HAP-1 (cell line): ENCODE data around the gene ROBO2.

Source experiments
- DNase-seq, 2 experiments: peaks; one replicate each; pipeline ENCODE4 v3.0.0-alpha.2; 2016 to 2020; ENCODE audit warnings: low spot score in 2 of 2
- H3K27me3 ChIP-seq: fragments of 250-450 bp; sonication (Bioruptor Pico); 2 replicates; pipeline ENCODE4 v1.5.1; 2020; ENCODE audit warnings: low read depth, mild to moderate bottlenecking, moderate library complexity
- H3K36me3 ChIP-seq: fragments of 250-450 bp; sonication (Bioruptor Pico); replicated peaks from 2 replicates; pipeline ENCODE4 v1.5.1; 2020; ENCODE audit warnings: mild to moderate bottlenecking
- H3K4me1 ChIP-seq: fragments of 250-450 bp; sonication (Bioruptor Pico); 2 replicates; pipeline ENCODE4 v1.5.1; 2020; ENCODE audit warnings: mild to moderate bottlenecking
- H3K4me3 ChIP-seq: fragments of 250-450 bp; sonication (Bioruptor Pico); 2 replicates; pipeline ENCODE4 v1.5.1; 2020; ENCODE audit warnings: mild to moderate bottlenecking, moderate library complexity
- H3K9me3 ChIP-seq: fragments of 250-450 bp; sonication (Bioruptor Pico); 2 replicates; pipeline ENCODE4 v1.5.1; 2020; ENCODE audit warnings: mild to moderate bottlenecking, moderate library complexity
- in situ Hi-C: fragments of 300-500 bp; cut with MboI; formaldehyde crosslinking; loops from 3 replicates; pipeline ENCODE4 v1.14.3; 2020; ENCODE audit warnings: low sequenced_read_pairs, inconsistent platforms, mixed read lengths

ROBO2 gene

DNA sequence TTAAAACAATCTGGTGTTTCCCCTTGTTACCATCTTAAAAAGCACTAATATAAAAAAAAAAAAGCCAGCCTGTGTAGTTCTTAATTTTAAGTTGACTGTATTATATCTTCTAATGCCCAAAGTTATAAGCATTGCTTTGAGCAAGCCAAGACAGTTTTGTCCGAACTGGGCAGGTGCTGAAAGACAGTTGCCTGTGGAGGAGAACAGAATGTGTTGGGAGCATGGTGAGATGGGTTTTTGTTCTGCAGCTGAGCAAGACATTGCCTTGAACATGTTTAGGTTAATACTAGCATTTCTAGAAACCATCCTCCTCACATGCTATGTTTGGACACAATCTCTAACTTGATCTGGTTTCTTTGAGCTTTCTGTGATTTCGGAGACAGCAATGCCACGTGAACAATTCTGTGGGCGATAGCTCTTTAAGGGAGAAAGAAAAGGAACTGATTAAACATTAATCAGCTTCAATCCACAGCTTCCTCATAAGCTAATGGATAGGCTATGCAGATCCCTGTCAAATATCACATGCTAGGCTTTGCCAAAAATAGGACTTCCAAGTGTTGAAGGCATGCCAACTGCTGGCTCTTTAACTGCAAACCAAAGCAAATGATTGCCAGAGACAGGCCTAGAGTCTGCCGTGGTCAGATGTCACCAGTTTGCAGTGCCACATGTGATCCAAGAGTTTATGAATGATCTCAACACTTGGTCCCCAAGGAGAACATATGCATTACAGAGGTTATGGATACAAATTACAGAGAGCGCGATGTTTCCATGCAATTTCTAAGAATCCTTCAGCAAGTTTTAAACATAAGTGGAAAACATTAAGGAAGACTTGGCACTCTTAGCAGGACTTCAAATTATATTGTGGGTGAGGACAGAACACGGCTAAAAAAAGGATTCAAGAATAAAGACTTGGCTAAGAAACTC lies 428.1 kb downstream of the ROBO2 start:
- Histone ChIP-seq H3K4me1 (no peaks in the 10 kb centered on the region), H3K36me3 (no peaks in the 10 kb centered on the region), H3K4me3 (no peak overlapping the region), H3K27me3 (no peaks in the 10 kb centered on the region), H3K9me3 (no peaks in the 10 kb centered on the region)
- in situ Hi-C loops = no loop called here
- DNase-seq = no peak

DNA sequence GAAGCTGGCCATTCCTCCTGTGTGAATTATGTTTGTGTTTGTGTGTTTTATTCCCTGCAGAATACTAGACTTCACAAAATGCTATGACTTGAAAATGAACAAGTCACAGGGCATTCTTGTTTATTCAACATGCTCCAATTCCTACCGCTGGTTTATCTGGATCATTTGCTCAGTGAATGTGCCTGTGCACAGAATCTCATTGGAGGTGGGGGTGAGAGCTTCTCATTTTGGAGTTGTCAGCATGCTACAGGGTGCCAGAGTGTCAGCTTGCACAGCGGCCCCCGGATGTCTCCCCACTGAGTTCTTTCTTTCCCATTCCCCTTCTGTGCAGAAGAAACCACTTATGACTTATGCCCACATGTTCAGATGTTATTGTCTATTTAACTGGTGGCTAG lies 428.7 kb downstream of the ROBO2 start:
- in situ Hi-C loops = no loop called here
- no peak overlapping the region for H3K4me3 ChIP-seq
- no peaks in the 10 kb centered on the region for H3K9me3 ChIP-seq
- DNase-seq = no peak
- H3K4me1 ChIP-seq = no peaks in the 10 kb centered on the region
- no peaks in the 10 kb centered on the region for H3K36me3 ChIP-seq
- no peaks in the 10 kb centered on the region for H3K27me3 ChIP-seq

DNA sequence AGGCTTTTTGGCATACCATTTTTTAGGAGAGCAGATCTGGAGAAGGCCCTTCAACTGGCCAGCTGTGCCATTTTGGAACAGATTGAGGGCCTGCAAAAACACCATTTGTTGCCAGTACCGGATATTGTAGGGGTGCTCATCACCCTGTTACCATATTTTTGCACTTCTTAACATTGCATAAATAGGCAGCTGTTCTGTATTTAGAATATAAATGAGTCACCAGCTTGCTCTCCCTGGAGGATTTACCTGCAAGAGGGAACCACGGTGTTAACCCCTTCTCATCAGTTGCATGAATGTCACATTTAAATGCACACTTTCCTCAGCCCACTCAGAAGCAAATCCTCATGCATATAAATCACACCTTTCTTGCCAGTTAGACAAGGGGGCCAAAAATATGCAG lies 435.6 kb downstream of the ROBO2 start:
- Histone ChIP-seq H3K4me1 (peaks cover 9% of the 10 kb centered on the region), H3K9me3 (no peaks in the 10 kb centered on the region; the same call in 1 of the 2 replicates), H3K36me3 (no peaks in the 10 kb centered on the region), H3K4me3 (no peak overlapping the region), H3K27me3 (no peaks in the 10 kb centered on the region)
- DNase-seq = peak in 1 of 2 experiments; percentile 31
- in situ Hi-C loops = no loop called here

DNA sequence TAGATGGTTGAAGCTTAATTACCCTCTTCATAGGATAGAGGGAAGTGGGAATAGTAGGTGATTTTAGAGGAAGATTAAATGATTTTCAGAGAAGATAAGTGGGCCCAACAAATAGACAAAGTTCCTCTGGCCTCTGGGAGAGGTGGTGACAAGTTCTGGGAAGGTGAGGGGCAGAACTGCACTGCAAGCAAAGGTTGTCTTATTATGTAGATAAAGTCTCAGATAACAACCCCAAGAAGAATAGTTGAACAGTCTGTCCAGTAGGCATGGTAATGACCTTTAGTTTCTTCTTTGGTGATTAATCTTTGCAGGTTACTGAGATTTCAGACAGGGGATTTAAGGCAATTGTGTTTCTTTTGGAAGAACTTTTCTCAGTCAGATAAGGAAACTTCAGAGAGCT lies 439.1 kb downstream of the ROBO2 start:
- no peaks in the 10 kb centered on the region; the same call in 1 of the 2 replicates for H3K9me3 ChIP-seq

DNA sequence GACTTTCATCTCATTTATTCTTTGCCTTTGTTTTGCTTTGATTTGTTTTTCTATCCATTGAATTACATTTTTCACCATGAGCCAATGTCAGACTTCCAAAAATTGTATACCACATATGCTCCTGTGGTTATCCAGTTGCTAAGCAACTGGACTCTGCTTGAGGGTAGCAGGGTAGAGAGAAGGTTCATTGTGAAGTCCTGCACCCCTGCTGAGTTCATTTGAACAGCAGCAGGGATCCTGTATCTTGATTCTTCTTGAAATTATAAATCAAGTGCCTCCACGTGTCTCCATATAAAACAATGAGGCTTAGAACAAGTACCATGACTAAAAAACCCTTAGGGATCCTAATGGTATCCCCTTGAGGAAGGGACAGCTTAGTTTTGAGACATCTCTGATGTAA lies 449.3 kb downstream of the ROBO2 start:
- DNase-seq = no peak
- no peaks in the 10 kb centered on the region for H3K36me3 ChIP-seq
- no peaks in the 10 kb centered on the region for H3K27me3 ChIP-seq
- no peak overlapping the region for H3K4me3 ChIP-seq
- H3K9me3 ChIP-seq = no peaks in the 10 kb centered on the region
- no peaks in the 10 kb centered on the region for H3K4me1 ChIP-seq
- in situ Hi-C loops = no loop called here

More for the DNA sequence above, 439.1 kb downstream of the ROBO2 start:
- Histone ChIP-seq H3K4me3 (no peak overlapping the region), H3K4me1 (peaks cover 9% of the 10 kb centered on the region), H3K36me3 (no peaks in the 10 kb centered on the region), H3K27me3 (no peaks in the 10 kb centered on the region)
- in situ Hi-C loops = no loop called here
- no peak for DNase-seq

DNA sequence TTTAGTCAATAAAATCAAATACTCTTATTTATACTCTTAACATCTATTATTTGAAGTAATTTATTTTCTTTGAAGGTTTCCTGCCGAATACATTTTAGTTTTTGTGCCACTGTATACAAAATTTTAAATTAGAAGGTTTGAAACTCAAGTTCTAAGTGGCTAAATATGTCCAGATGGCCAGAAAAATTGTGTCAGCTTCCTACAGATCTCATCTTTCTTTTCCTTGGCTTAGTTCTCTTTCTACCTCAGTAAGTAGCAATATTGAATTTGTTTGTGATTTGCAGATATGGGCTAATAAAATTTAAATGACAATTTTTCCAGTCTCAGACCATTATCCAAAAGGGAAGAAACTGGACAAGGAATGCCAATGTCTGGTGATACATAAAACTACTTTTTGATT lies 452.1 kb downstream of the ROBO2 start:
- Histone ChIP-seq H3K27me3 (no peaks in the 10 kb centered on the region), H3K9me3 (no peaks in the 10 kb centered on the region), H3K4me3 (no peak overlapping the region), H3K4me1 (no peaks in the 10 kb centered on the region), H3K36me3 (no peaks in the 10 kb centered on the region)
- DNase-seq = no peak
- in situ Hi-C loops = no loop called here

DNA sequence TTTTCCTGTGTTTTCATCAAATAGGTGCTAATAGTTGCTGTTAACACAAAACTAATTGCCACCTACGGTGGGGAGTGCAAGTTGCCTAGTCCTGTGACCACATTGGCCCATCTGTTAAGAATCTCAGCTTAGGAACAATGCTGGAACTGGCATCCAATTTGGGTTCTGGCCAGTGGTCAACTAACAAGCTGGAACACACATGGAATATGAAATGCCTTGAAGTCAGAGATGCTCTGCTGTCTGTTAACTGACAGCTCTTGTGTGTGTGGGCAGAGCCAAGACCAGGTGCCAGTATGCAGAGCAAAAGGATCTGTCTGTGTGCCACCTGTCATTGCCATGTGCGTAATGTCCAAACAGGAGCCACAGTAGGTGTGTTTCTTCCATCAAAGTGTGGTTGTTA lies 460.8 kb downstream of the ROBO2 start:
- H3K36me3 ChIP-seq = no peaks in the 10 kb centered on the region
- in situ Hi-C loops = no loop called here
- DNase-seq = no peak
- no peaks in the 10 kb centered on the region for H3K27me3 ChIP-seq
- H3K4me1 ChIP-seq = peaks cover 4% of the 10 kb centered on the region
- H3K9me3 ChIP-seq = no peaks in the 10 kb centered on the region
- no peak overlapping the region for H3K4me3 ChIP-seq

DNA sequence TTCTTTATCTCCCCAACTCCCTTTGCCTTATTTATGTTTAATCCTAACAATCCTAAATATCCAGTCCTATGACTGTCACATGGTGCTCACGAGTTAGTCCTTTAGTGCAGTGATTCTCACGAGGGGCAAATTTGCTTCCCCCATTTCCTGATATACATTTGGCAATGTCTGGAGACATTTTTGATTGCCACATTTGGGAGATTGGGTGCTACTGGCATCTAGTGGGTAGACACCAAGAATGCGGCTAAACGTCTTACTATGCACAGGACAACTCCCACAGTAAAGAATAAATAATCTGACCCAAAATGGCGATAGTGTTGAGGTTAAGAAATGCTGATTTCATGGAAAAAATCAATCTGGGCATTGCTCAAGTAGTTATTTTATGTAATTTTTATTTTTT lies 466.5 kb downstream of the ROBO2 start:
- no peaks in the 10 kb centered on the region for H3K9me3 ChIP-seq
- no peak for DNase-seq
- H3K4me1 ChIP-seq = no peaks in the 10 kb centered on the region
- in situ Hi-C loops = no loop called here
- H3K27me3 ChIP-seq = no peaks in the 10 kb centered on the region
- no peaks in the 10 kb centered on the region for H3K36me3 ChIP-seq
- no peak overlapping the region for H3K4me3 ChIP-seq

DNA sequence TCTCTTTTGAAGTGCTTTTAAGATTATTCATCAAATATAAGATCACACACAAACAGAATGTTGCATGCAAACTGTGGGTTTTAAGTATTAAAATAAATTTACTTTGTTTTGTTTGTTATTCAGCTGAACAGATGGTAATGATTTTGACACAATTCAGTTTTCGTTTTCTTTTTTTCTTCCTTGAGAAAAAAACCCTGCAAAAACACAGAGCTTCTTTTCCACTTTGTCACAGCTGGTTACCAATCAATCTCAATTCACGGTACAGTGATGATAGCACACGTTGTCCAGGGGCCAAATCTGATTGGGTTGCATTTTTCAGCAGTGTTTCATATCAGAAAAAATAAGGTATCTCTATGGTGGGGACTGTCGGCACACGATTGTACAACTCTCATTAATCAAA lies 473.6 kb downstream of the ROBO2 start:
- Histone ChIP-seq H3K36me3 (no peaks in the 10 kb centered on the region), H3K9me3 (no peaks in the 10 kb centered on the region), H3K4me1 (no peaks in the 10 kb centered on the region), H3K4me3 (no peak overlapping the region), H3K27me3 (no peaks in the 10 kb centered on the region)
- in situ Hi-C loops = no loop called here
- DNase-seq = no peak

DNA sequence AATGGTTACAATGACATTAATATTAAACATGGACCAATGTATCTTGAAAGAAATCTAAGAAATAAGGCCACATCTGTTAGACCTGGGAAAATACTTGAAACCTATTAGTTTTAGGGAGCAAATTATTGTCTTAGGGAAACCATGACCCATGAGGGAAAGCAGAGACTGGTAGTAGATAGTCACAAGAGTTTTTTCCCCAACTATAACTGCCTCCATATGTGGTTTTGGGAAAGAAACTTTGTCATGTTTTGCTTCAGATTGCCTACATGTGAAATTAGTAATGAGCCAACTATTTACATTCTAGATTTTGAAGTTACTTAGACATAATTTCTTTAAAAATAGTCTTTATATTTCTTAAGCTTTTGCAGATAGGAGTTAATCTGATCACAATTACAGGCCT lies 474.9 kb downstream of the ROBO2 start:
- in situ Hi-C loops = no loop called here

DNA sequence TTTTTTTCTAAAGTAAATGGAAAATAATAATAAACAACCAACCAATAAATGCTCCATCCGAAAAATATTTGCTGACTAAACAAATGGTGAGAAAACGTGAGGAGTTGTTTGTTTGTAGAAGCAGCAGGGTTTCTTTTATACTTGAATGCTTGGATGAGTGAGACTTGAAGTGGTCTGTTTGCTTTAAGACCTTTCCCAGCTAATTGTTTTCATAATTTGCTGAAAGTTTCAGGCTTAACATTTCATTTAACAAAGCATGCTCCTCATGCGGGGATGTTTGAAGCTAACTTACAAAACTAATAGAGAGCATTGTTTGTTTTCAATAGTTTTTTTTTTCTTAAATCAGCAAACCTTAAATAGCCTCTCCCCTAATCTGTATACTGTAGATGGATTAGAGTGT lies 484.6 kb downstream of the ROBO2 start:
- H3K36me3 ChIP-seq = no peaks in the 10 kb centered on the region
- no peaks in the 10 kb centered on the region for H3K27me3 ChIP-seq
- DNase-seq = peak in 1 of 2 experiments; percentile 71
- peaks cover 18% of the 10 kb centered on the region for H3K4me1 ChIP-seq
- in situ Hi-C loops = no loop called here
- no peak overlapping the region for H3K4me3 ChIP-seq
- no peaks in the 10 kb centered on the region for H3K9me3 ChIP-seq

More for the DNA sequence above, 474.9 kb downstream of the ROBO2 start:
- H3K4me3 ChIP-seq = no peak overlapping the region
- DNase-seq = no peak
- no peaks in the 10 kb centered on the region for H3K9me3 ChIP-seq
- no peaks in the 10 kb centered on the region for H3K27me3 ChIP-seq
- no peaks in the 10 kb centered on the region for H3K36me3 ChIP-seq
- H3K4me1 ChIP-seq = no peaks in the 10 kb centered on the region

DNA sequence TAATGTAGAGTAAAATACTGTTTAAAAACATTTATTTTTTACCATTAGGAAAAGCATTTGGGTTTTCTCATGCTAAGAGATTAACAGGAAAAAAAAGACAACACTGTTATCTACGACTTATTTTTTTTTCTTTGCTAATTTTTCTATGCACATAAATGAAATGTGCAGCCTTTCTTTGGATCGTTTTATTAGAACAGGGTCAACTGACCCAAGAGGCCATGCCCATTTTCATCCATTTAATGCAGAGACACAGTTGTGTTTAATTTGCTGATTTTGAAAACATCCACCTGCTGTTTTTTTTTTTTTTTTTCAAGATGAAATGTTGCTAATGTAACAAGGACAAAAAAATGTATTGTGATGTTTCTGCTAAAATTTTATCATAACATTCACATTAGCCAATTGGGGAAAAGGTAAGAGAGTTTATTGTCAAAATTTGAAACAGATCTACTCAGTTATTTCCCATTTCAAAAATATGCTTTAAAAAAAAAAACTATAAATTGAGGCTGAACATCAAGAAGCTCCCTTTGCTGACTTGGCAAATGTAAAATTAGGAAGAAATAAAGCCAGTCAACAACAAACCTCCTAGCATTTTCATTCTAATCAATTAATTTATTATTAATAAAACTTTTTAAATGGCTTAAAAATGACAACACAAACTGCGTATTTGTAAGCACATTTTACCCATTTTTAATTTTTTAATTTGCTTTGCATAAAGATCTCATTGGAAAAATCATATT lies 485.2 kb downstream of the ROBO2 start:
- Histone ChIP-seq H3K27me3 (no peaks in the 10 kb centered on the region), H3K4me3 (no peak overlapping the region), H3K4me1 (peaks cover 18% of the 10 kb centered on the region), H3K9me3 (no peaks in the 10 kb centered on the region), H3K36me3 (no peaks in the 10 kb centered on the region)
- in situ Hi-C loops = no loop called here
- no peak for DNase-seq

DNA sequence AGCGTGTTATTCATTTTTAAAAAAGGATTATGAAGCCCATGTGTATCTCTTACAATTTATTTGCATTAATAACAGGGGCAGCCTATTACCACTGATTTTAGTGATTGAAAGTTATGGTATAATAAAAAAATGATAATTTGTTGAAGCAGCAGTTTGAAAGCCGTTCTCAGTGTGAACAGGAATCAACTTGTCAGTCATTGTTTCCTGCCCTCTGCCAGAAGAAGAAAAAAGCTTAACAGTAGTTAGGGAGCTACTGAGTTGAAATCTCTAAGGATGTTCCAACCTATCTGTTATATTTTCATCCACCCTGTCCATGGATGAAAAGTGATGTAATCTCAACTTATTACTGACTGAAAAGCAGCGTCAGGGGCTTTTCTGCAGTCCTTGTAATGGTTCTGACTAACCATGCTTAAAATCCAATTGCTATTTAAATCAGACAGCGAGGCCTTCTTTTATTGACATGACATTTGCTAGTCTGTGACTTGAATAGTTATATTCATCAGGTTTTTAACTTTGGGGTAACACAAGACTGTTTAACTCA lies 486.7 kb downstream of the ROBO2 start:
- in situ Hi-C loops = no loop called here
- Histone ChIP-seq H3K27me3 (no peaks in the 10 kb centered on the region), H3K4me3 (no peak overlapping the region), H3K36me3 (no peaks in the 10 kb centered on the region), H3K4me1 (peaks cover 18% of the 10 kb centered on the region), H3K9me3 (no peaks in the 10 kb centered on the region)
- no peak for DNase-seq

DNA sequence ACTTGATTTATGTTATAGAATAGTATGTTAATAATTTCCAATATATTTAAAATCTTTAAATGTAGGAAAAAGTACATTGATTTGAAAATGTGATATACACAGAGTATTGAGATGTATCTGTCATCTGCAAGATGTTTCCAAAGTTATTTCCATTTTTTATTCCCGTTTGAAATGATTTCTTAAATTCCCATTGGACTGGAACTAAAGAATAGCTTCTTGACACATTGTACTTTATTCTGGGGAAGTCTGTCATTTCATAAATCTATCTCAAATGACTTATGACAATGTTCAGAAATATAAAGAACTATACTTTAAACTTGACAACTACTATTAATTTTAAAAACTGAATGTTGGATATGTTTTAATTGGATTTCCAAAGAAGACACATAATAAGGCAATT lies 489.6 kb downstream of the ROBO2 start:
- Histone ChIP-seq H3K9me3 (no peaks in the 10 kb centered on the region), H3K27me3 (no peaks in the 10 kb centered on the region), H3K4me1 (peaks cover 16% of the 10 kb centered on the region), H3K36me3 (no peaks in the 10 kb centered on the region), H3K4me3 (no peak overlapping the region)
- no peak for DNase-seq
- in situ Hi-C loops = no loop called here
